NB4 (cell line): ENCODE data around the gene UBA1.

Experiments used
- DNase-seq: peaks from one replicate; pipeline ENCODE4 v3.0.0; 2010; ENCODE audit warnings: low read depth
- H3K4me3 ChIP-seq: one replicate; pipeline ENCODE4 v1.5.1; 2011; ENCODE audit warnings: mild to moderate bottlenecking, low read depth, low read length, moderate library complexity
- MYC ChIP-seq: IDR thresholded peaks from 2 replicates; pipeline ENCODE4 v1.6.1; 2011; ENCODE audit warnings: low read depth, low read length
- POLR2A ChIP-seq: IDR thresholded peaks from 2 replicates; pipeline ENCODE4 v1.6.1; 2011; ENCODE audit warnings: mild to moderate bottlenecking; ENCODE audit not compliant: insufficient read length; ENCODE audit errors: extremely low read depth
- TF ChIP-seq, protein P1 (sequence below): IDR thresholded peaks from 2 replicates; pipeline ENCODE4 v1.6.1; 2011; ENCODE audit warnings: low read depth, low read length
- TF ChIP-seq, protein P2 (sequence below): IDR thresholded peaks from one replicate; pipeline ENCODE4 v1.5.1; 2012; ENCODE audit warnings: low read depth, low read length

The UBA1 gene

DNA sequence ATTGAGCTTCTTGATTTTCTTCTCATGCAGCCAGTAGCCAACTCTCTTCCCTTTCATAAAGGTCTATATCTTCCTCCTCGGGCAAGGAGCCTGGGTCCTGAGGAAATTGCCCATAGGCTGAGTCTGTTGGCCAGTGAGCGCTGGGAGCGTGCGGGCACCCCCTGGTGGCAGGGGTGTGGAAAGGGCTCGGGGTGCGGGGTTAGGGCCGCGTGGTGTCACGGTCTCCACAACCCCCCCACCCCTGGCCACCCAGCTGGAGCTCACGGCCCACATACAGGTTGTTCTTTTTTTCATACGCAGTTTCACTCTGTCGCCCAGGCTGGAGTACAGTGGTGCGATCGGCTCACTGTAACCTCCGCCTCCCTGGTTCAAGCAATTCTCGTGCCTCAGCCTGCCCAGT lies 35.5 kb upstream of the UBA1 start:
- H3K4me3 ChIP-seq: no peak overlapping the region
- DNase-seq: peak; percentile 17
- TF ChIP-seq, protein P1, sequence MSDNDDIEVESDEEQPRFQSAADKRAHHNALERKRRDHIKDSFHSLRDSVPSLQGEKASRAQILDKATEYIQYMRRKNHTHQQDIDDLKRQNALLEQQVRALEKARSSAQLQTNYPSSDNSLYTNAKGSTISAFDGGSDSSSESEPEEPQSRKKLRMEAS: no peak
- no peak for TF ChIP-seq MYC
- TF ChIP-seq, protein P2, sequence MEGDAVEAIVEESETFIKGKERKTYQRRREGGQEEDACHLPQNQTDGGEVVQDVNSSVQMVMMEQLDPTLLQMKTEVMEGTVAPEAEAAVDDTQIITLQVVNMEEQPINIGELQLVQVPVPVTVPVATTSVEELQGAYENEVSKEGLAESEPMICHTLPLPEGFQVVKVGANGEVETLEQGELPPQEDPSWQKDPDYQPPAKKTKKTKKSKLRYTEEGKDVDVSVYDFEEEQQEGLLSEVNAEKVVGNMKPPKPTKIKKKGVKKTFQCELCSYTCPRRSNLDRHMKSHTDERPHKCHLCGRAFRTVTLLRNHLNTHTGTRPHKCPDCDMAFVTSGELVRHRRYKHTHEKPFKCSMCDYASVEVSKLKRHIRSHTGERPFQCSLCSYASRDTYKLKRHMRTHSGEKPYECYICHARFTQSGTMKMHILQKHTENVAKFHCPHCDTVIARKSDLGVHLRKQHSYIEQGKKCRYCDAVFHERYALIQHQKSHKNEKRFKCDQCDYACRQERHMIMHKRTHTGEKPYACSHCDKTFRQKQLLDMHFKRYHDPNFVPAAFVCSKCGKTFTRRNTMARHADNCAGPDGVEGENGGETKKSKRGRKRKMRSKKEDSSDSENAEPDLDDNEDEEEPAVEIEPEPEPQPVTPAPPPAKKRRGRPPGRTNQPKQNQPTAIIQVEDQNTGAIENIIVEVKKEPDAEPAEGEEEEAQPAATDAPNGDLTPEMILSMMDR: no peak

DNA sequence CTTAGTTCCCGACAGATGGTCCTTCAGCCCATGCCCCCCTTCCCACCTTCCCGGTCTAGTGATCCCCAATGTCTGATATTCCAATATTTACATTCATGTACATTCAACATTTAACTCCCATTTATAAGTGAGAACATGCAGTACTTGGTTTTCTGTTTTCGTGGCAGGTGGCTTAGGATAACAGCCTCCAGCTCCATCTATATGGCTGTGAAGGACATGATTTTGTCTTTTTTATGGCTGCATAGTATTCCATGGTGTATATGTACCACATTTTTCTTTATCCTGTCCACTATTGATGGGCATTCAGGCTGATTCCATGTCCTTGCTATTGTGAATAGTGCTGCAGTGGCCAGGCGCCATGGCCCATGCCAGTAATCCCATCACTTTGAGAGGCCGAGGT lies 34.8 kb upstream of the UBA1 start:
- no peak overlapping the region for H3K4me3 ChIP-seq
- no peak for DNase-seq
- TF ChIP-seq, protein P1: no peak
- no peak for TF ChIP-seq POLR2A
- TF ChIP-seq MYC: no peak
- TF ChIP-seq, protein P2: no peak

DNA sequence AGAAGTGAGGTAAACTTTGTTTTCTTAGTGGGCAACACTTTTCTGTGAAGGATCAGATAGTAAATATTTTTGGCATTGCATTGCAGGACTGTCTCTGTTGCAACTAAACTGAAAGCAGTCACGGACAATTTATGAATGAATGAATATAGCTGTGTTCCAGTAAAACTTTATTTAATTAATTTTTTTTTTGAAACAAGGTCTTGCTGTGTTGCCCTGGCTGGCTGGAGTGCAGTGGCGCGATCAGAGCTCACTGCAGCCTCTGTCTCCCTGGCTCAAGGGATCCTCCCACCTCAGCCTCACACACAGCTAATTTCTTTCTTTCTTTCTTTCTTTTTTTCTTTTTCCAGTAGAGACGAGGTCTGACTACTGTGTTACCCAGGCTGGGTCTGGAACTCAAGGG lies 32.8 kb upstream of the UBA1 start:
- no peak for DNase-seq
- TF ChIP-seq, protein P2: no peak
- TF ChIP-seq POLR2A (no peak), MYC (no peak)
- TF ChIP-seq, protein P1: no peak

DNA sequence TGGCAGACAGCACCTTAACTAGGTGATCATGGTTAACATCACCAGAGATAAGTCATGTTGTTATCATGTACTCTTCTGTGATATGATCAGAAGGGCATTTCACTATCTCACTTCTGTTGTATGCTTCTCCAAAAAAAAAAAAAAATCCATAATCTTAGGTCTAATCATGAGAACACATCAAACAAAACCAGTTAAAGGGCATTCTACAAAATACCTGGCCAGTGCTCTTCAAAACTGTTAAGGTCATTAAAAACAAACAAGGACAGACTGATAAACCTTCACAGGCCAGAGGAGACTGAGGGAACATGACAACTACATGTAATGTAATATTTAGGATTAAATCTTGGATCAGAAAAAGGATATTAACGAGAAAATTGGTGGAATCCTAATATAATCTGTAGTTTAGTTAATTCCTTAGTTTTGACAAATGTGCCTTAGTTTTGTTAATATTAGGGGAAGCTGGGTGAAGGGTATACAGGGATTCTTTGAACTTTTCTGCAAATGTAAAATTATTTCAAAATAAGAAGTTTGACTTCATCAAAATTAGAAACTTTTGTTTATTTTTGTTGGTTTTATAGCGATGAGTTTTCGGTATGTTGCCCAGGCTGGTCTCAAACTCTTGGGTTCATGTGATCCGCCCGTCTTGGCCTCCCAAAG lies 30.6 kb upstream of the UBA1 start:
- DNase-seq: no peak
- no peak overlapping the region for H3K4me3 ChIP-seq
- TF ChIP-seq, protein P2: no peak
- TF ChIP-seq MYC: no peak
- TF ChIP-seq, protein P1: no peak
- TF ChIP-seq POLR2A: no peak

More for the DNA sequence above, 32.8 kb upstream of the UBA1 start:
- H3K4me3 ChIP-seq: no peak overlapping the region

DNA sequence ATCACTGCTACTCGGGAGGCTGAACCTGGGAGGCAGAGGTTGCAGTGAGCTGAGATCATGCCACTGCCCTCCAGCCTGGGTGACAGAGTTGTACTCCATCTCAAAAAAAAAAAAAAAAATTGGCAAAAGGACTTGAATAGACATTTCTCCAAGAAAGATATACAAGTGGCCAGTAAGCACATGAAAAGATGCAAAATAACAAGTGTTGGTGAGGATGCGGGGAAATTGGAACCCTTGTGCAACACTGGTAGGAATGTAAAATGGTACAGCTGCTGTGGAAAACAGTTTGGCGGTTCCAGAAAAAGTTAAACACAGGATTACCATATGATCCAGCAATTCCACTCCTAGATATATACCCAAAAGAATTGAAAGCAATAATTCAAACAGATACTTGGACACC lies 29.2 kb upstream of the UBA1 start:
- TF ChIP-seq POLR2A: no peak
- TF ChIP-seq, protein P1: no peak
- no peak for TF ChIP-seq MYC
- TF ChIP-seq, protein P2: no peak
- no peak for DNase-seq
- no peak overlapping the region for H3K4me3 ChIP-seq

DNA sequence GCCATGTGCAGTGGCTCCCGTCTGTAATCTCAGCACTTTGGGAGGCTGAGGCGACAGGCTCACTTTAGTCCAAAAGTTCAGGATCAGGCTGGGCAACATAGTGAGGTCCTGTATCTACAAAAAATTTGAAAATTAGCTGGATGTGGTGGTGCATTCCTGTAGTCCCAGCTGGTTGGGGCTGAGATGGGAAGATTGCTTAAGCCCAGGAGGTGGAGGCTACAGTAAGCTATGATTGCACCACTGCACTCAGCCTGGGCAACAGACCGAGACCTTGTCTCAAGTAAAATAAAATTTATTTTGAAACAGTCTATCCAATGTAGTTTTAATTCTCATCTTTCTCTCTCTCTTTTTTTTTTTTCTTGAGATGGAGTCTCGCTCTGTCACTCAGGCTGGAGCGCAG lies 27.5 kb upstream of the UBA1 start:
- no peak for DNase-seq
- no peak overlapping the region for H3K4me3 ChIP-seq
- TF ChIP-seq, protein P1: no peak
- TF ChIP-seq, protein P2: no peak
- no peak for TF ChIP-seq MYC
- no peak for TF ChIP-seq POLR2A
